DND-41 (cell line): ENCODE results near the gene CDH23.

Experiments used
- EZH2 ChIP-seq: IDR thresholded peaks from 3 replicates; pipeline ENCODE4 v1.6.1; 2012; ENCODE audit warnings: borderline replicate concordance, low read depth, mild to moderate bottlenecking, moderate library complexity, low read length, inconsistent platforms; ENCODE audit not compliant: severe bottlenecking
- TF ChIP-seq, protein P1 (sequence below): IDR thresholded peaks from 2 replicates; pipeline ENCODE4 v1.5.1; 2012; ENCODE audit warnings: borderline replicate concordance, low read length, moderate library complexity, mild to moderate bottlenecking; ENCODE audit not compliant: poor library complexity, severe bottlenecking; ENCODE audit errors: extremely low read depth

DNA sequence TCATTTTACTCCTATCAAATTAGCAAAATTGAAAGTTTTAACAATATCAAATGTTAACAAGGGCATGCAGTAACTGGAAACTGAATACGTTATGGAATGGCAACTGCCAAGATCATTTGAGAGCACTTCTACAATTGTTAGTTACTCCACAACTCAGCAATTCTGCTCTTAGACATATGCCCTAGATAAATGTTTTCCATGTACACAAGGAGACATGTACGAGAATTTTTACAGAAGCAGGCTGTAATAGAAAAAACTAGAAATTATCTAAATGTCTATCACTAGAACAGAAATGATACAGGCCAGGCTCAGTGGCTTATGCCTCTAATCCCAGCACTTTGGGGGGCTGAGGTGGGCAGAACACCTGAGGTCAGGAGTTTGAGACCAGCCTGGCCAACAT is 447.4 kb downstream of the CDH23 start:
- TF ChIP-seq, protein P1, sequence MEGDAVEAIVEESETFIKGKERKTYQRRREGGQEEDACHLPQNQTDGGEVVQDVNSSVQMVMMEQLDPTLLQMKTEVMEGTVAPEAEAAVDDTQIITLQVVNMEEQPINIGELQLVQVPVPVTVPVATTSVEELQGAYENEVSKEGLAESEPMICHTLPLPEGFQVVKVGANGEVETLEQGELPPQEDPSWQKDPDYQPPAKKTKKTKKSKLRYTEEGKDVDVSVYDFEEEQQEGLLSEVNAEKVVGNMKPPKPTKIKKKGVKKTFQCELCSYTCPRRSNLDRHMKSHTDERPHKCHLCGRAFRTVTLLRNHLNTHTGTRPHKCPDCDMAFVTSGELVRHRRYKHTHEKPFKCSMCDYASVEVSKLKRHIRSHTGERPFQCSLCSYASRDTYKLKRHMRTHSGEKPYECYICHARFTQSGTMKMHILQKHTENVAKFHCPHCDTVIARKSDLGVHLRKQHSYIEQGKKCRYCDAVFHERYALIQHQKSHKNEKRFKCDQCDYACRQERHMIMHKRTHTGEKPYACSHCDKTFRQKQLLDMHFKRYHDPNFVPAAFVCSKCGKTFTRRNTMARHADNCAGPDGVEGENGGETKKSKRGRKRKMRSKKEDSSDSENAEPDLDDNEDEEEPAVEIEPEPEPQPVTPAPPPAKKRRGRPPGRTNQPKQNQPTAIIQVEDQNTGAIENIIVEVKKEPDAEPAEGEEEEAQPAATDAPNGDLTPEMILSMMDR, result no peak
- TF ChIP-seq EZH2, result no peak
